Measurements from ENCODE around the gene LRRC56.

Gene LRRC56

GRCh38 chr11:534396-535209 lies 2.7 kb upstream of the LRRC56 start:
- no peaks in the 10 kb centered on the region for H3K79me2 ChIP-seq
- peak overlapping the region; percentile 62 for H3K4me2 ChIP-seq (ENCODE audit: low read length)
- peak overlapping the region; percentile 25 for H2AFZ ChIP-seq
- H3K27me3 ChIP-seq (ENCODE audit: control insufficient read depth, insufficient read depth, low read length): no peaks in the 10 kb centered on the region
- peak overlapping the region; percentile 49 for H3K27ac ChIP-seq
- no peaks in the 10 kb centered on the region for H3K9me3 ChIP-seq (ENCODE audit: control insufficient read depth, low read length)
- TF ChIP-seq, protein P1, sequence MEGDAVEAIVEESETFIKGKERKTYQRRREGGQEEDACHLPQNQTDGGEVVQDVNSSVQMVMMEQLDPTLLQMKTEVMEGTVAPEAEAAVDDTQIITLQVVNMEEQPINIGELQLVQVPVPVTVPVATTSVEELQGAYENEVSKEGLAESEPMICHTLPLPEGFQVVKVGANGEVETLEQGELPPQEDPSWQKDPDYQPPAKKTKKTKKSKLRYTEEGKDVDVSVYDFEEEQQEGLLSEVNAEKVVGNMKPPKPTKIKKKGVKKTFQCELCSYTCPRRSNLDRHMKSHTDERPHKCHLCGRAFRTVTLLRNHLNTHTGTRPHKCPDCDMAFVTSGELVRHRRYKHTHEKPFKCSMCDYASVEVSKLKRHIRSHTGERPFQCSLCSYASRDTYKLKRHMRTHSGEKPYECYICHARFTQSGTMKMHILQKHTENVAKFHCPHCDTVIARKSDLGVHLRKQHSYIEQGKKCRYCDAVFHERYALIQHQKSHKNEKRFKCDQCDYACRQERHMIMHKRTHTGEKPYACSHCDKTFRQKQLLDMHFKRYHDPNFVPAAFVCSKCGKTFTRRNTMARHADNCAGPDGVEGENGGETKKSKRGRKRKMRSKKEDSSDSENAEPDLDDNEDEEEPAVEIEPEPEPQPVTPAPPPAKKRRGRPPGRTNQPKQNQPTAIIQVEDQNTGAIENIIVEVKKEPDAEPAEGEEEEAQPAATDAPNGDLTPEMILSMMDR (IDR thresholded peaks at IDR 0.05): no peak
- H3K4me3 ChIP-seq (ENCODE audit: low read depth, low read length): peak overlapping the region; percentile 58
- no peaks in the 10 kb centered on the region for H3K36me3 ChIP-seq (ENCODE audit: control insufficient read depth, insufficient read depth, low read length)
- H3K4me1 ChIP-seq: no peaks in the 10 kb centered on the region
- H3K9ac ChIP-seq: no peak overlapping the region

GRCh38 chr11:535210-535518 lies 2.2 kb upstream of the LRRC56 start:
- Histone ChIP-seq H2AFZ (no peak overlapping the region), H3K79me2 (no peaks in the 10 kb centered on the region), H3K9ac (no peak overlapping the region), H3K27ac (no peak overlapping the region), H3K4me3 (ENCODE audit: low read depth, low read length) (no peak overlapping the region), H3K4me1 (no peaks in the 10 kb centered on the region), H3K36me3 (ENCODE audit: control insufficient read depth, insufficient read depth, low read length) (no peaks in the 10 kb centered on the region), H3K27me3 (ENCODE audit: control insufficient read depth, insufficient read depth, low read length) (no peaks in the 10 kb centered on the region), H3K9me3 (ENCODE audit: control insufficient read depth, low read length) (no peaks in the 10 kb centered on the region), H3K4me2 (ENCODE audit: low read length) (no peak overlapping the region)
- TF ChIP-seq, protein P1 (IDR thresholded peaks at IDR 0.05): no peak

GRCh38 chr11:535519-536454 lies 1.5 kb upstream of the LRRC56 start, which contains the start of gene HRAS:
HRAS (minus strand) TSS chr11:535576.
- Histone ChIP-seq H3K27ac (peak within 1 kb of the TSS; percentile 62), H3K9ac (no peak within 1 kb of the TSS), H3K4me1 (no peaks in the 10 kb centered on the region), H3K79me2 (no peaks in the 10 kb centered on the region), H2AFZ (peak within 1 kb of the TSS; percentile 83), H3K9me3 (ENCODE audit: control insufficient read depth, low read length) (no peaks in the 10 kb centered on the region), H3K27me3 (ENCODE audit: control insufficient read depth, insufficient read depth, low read length) (no peaks in the 10 kb centered on the region), H3K4me2 (ENCODE audit: low read length) (peak within 1 kb of the TSS; percentile 76), H3K36me3 (ENCODE audit: control insufficient read depth, insufficient read depth, low read length) (no peaks in the 10 kb centered on the region), H3K4me3 (ENCODE audit: low read depth, low read length) (peak within 1 kb of the TSS; percentile 58)
- TF ChIP-seq, protein P1 (IDR thresholded peaks at IDR 0.05): no peak

- Histone ChIP-seq H3K9me3 (ENCODE audit: control insufficient read depth, low read length) (no peaks in the 10 kb centered on the region), H3K9ac (no peak overlapping the region), H3K4me3 (ENCODE audit: low read depth, low read length) (peak overlapping the region; percentile 53), H3K27me3 (ENCODE audit: control insufficient read depth, insufficient read depth, low read length) (no peaks in the 10 kb centered on the region), H3K27ac (peak overlapping the region; percentile 62), H3K4me2 (ENCODE audit: low read length) (peak overlapping the region; percentile 76), H3K79me2 (no peaks in the 10 kb centered on the region), H3K36me3 (ENCODE audit: control insufficient read depth, insufficient read depth, low read length) (no peaks in the 10 kb centered on the region), H2AFZ (peak overlapping the region; percentile 83), H3K4me1 (no peaks in the 10 kb centered on the region)
- TF ChIP-seq, protein P1 (IDR thresholded peaks at IDR 0.05): no peak
These were observed 499 bp downstream of the LRRC56 start for GRCh38 chr11:537622-538430.

All from parathyroid adenoma (tissue), 2 donors.